Left colon (tissue), 2 donors: Measurements from ENCODE around the gene REV3L. TPM values are rescaled to one million over a fixed set of nuclear protein-coding genes. Genes with fewer than 3 reads are reported as not detected.
A peak's percentile ranks its signal among the peaks of the same experiment; 100 is the strongest.

Experiments
- ATAC-seq: fragments of 200-7000 bp; cut with Tn5 transposase; one replicate; pipeline ENCODE4 v1.9.1; 2020; ENCODE audit warnings: mild to moderate bottlenecking, moderate library complexity
- DNase-seq, 2 donors: peaks; one replicate each; pipeline ENCODE4 v3.0.0-alpha.2; 2020
- intact Hi-C, 2 donors: fragments of 100-400 bp; cut with DNase I in 1 of 2; cut with micrococcal nuclease in 1 of 2; formaldehyde crosslinking; loops; one replicate each; pipeline versions ENCODE4 v1.11.2 to v1.14.0; 2022; cut with DNase I, micrococcal nuclease
- total RNA-seq, 2 donors: library from RNA; stranded (reverse); fragmentation: NEBNext Ultra II Directional; extraction: Animal tissue kit (Norgen Biotek cat#: 25700); gene quantifications; one replicate each; pipeline ENCODE4 v1.2.1, GENCODE V29; 2021
- donor health status: DM: no; HTN: no; CAD: no.
- donor health status: DM: yes; HTN: yes; CAD: no.

The REV3L gene
- total RNA-seq, 2 donors from 2014 or later: 13.9 to 21.4 TPM

DNA sequence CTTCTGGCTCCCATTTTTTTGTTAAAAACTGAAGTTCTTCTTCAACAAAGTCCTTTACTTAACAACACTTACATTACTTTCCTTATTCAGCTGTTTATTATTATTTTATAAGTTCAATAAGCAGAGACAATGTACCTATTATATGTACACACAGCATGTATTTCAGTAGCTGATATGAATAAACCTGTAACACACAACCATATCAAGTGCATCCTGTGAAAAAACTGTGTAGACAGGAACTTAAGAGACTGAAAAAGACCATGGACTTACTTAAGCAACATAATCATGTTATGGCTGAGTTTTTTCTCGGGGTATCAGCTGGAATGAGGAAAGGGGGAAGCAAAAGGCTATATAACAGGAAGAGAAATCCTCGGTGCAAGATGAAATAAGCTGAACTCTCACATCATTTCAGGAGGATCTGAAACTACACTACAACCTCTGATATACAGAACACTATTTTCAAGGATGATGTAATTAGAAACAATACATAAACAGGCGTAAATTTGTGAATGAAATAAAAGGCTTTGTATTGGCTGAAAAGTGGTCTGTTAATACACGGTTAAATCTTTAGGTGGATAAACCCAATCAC is 70.9 kb downstream of the REV3L start:
- intact Hi-C loops: no loop called here
- DNase-seq (no peak), ATAC-seq (no peak)

DNA sequence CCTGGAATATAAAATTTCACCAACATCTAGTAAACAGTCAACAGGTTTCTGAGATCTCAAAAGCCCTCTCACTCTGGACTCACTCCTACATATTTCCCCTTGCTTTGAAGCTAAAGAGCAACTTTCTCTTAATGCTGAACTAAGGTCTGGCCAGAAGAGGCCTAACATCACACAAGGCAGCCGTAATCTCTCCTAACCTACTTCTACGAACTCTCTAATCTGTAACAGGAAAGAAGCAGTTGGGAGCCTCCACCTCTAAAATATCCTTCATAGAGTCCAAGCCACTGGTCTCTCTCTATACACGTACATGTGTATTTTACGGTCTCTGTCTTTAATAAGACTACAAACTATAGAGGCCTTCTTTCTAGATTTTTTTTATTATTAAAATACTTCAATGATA is 72.0 kb downstream of the REV3L start:
- DNase-seq (no peak), ATAC-seq (no peak)
- intact Hi-C loops: no loop called here

DNA sequence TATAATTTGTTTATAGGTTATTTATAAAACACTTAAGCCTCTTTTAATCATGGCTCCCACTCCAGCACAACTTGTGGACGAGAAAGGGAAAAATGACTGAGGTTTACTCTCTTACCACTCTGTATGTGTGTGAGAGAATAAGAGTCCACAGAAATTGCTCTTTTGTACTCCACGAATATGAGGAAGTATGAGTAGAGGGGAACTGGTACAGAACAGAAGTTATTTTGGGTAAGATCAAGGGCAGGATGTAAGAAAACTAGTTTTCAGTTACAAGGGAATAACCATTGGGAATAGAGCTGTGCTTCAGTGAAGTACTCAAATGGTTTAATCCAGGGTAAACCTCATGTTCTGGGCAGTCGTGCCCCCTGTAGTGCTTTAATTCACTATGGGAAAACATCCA is 72.6 kb downstream of the REV3L start:
- intact Hi-C loops: no loop called here
- ATAC-seq (no peak), DNase-seq (no peak)

DNA sequence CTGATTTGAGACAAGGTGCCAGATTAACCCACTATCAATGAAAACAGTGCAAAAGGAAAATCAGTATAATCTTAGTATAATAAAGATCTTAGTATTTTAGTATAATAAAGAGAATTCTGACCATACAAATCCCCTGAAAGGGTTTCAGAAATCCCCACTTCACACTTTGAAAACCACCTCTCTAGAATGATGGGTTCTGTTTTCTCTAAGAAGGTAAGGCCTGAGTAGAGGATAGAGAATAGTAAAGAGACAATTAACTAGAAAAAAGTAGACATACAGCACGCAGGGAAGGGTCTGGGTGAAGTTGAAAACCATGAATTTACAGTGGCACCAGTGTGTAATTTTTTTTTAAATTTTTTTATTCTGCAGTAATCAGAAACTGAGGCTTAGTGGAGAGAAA is 73.6 kb downstream of the REV3L start:
- no peak for ATAC-seq
- intact Hi-C loops: no loop called here

DNA sequence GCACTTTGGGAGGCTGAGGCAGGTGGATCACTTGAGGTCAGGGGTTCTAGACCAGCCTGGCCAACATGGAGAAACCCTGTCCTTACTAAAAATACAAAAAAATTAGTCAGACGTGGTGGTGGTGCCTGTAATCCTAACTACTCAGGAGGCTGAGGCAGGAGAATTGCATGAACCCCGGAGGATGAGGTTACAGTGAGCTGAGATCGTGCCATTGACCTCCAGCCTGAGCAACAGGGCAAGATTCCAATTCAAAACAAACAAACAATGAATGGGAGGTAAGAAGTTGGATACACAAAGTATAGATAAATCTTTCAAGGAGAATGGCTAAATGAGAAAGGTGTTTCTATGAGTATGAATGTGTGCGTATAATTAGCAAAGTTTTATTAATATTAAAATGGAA is 75.3 kb downstream of the REV3L start:
- no peak for ATAC-seq
- DNase-seq: no peak
- intact Hi-C loops: no loop called here

More for the DNA sequence above, 73.6 kb downstream of the REV3L start:
- no peak for DNase-seq

DNA sequence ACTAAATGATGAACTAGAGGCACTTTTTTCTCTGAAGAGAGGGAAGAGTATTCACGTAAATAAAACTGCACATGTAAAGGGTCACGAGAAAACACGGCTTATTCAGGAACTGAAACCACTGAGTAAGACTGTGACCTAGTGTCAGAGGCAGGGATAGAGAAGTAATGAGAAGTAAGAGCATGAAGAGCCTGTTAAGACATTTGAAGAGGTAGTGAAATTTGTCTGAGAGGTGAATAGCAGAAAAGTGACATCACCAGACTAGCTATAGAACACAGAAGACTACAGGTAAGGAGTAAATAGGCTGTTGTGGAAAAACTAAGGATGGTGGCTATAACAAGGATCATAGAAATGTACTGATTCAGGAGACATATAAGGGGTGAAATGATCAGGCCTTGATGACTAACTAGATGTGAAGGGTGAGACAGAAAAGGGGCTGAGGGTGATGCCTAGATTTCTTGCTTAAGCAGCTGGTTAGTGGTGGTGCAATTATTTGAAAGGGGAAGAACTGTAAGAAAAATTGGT is 76.8 kb downstream of the REV3L start:
- intact Hi-C loops: no loop called here
- ATAC-seq (no peak), DNase-seq (no peak)

DNA sequence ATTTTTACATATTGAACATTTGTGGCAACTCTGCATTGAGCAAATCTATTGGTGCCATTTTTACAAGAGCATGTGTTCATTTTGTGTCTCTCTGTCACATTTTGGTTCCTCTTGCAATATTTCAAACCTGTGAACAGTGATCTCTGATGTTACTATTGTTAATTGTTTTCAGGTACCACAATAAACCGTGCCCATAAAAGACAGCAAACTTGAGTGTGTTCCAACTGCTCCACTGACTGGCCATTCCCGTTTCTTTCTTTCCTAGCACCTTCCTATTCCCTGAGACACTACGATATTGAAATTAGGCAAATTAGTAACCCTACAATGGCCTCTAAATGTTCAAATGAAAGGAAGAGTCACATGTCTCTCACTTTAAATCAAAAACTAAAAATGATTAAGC is 79.6 kb downstream of the REV3L start:
- DNase-seq (no peak), ATAC-seq (peak; percentile 80)
- intact Hi-C loops: no loop called here

DNA sequence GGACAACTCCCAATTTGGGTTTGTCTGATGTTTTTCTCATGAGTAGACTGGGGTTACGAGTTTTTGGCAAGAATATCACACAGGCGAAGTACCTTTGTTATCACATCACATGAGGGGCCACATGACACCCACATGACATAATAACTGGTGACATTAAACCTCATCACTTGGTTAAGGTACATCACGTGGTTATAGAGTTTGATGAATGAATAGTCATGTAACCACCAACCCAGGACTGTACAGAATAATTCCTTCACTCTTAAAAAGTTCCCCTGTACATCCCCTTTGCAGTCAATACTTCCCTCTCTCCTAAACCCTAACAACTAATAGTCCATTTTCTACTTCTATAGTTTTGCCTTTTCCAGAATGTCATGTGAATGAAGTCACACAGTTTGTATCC is 83.4 kb downstream of the REV3L start:
- DNase-seq: no peak
- intact Hi-C loops: no loop called here

DNA sequence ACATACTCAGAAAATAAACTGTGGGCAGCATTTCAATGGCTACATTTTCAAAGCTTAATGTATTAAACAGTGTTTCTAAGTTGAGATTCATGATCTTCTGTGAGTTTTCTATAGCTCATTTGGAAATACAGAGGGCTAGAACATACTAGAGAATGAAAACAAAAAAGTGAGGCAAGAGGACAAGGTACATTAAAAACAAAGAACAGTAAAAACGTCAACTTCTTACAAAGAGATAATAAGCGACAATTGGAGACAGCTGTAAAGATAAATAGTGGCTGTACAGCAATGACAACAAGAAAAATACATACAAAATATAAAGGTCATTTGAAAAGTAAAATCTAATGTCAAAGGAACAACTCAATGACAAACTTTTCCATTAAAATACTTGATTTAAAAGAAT is 94.3 kb downstream of the REV3L start:
- intact Hi-C loops: no loop called here
- ATAC-seq (no peak), DNase-seq (no peak)

More for the DNA sequence above, 83.4 kb downstream of the REV3L start:
- no peak for ATAC-seq

DNA sequence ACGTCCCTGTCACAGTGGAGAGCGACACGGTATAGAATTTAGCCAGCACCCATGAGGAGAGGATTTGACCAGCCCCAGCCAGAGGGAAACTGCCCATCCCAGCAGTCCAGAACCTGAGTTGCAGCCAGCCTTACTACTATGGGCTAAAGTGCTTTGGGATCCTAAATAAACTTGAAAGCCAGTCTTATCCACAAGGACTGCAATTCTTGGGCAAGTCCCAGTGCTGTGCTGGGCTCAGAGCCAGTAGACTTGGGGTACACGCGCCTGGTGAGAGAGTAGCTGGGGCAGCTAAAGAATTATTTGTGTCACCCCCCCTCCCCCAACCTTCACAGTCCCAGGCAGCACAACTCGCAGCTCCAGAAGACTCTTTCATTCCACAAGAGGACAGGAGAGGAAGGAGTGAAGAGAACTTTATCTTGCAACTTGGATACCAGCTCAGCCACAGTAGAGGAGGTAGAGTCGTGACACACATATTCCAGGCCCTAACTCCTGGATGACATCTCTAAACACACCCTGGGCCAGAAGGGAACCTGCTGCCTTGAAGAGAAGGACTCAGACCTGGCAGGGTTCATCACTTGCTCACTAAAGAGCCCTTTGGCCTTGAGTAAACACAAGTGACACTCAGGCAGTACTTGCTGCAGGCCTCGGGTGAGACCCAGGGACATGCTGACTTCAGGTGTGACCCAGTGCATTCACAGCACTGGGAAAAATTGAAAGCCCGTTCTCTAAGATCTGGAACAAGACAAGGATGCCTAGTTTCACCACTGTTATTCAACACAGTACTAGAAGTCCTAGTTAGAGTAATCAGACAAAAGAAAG is 100.3 kb downstream of the REV3L start:
- DNase-seq: no peak

DNA sequence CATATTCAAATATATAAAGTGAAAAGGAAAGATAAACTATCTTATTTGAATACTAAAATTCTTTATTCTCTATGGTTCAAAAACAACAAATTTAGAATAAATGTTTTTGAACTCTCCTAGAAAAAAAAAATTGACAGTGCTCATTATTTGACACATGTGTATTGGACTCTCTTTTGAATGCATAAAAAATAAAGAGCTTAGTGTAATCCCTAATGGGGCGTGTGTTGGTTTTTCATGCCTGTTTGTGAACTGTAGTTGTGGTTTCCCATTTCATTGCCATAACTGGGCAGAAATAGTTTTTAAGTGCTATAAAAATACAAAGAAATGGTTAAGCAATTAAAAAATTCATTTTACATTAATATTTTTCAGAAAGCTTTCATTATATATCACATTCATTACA is 101.3 kb downstream of the REV3L start:
- intact Hi-C loops: no loop called here
- DNase-seq: no peak
- ATAC-seq: no peak

More for the DNA sequence above, 100.3 kb downstream of the REV3L start:
- intact Hi-C loops: no loop called here
- ATAC-seq: no peak

DNA sequence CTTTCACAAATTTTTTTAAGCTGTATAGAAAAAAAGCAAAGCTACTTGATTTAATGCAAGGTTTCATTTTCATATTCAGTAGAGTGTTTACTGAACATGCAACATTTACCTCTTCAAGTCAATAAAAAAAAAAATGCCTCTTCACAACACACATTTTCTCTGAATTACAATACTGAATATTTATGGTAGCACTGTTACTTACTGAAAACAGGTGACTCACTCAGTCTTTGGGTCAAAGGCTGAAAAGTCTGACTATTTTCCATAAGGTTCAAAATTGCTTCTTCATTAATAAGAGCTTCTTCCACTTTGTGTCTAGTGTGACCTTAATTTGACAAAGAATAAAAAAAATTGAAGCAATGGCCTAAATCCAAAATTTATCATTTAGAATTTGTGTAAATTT is 101.9 kb downstream of the REV3L start:
- intact Hi-C loops: no loop called here
- no peak for ATAC-seq
- DNase-seq: no peak

DNA sequence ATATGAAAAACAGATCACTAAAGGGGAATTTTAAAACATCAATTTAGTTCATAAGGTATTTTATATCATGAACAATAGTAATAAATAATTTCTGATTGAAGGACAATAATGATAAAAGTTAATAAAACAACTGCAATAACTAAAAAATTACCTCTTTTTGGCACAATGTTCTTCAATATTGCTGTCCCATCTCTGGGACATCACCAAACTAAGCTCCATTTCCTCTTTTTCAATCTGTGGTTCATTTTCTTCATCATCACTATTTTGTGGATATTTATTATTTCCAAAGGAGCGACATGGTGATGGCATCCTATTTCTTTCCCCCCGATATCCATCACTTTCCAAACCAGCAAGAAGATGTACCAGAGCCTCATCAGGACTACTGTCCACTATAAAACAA is 103.2 kb downstream of the REV3L start:
- DNase-seq: no peak
- no peak for ATAC-seq
- intact Hi-C loops: no loop called here

DNA sequence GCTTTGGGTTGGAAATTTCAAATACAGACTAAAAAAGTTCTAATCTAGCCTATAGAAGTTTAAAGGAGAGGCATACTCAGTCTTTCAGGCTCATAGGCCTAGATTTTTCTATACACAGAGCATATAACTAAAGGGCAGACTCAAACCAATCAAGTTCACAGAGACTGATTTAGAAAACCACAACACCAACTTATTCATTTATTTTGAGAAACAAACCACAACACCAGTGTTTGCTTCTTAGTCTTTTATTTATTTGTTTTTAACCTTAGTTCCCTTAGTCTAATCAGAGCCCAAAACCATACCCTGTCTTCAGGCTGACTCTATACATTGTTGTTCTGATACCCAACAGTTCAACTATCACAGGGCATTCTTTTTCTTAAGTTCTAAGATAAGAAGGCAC is 103.7 kb downstream of the REV3L start:
- no peak for ATAC-seq
- intact Hi-C loops: no loop called here
- DNase-seq: no peak

DNA sequence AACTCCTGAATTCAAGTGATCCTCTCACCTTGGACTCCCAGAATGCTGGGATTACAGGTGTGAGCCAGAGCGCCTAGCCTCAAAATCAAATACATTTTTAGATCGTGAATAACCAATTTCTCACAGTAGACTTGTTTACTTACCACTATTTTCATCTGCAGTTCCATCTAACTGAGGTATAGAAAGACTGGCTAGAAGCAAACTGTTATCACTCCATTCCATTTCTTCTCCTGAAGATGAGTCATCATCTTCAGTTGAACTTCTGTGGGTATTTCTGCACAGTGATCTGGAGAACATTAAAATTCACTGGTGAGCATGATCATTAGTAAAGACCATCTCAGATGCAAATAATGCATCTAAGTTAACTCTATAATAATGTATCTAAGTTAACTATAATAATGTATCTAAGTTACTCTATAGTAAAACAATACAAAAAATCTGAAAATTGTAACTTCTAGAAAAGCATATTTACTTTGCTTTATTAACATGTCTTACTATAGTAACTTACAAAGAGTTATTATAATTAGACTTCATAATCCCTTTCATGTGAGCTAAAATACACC is 105.4 kb downstream of the REV3L start:
- intact Hi-C loops: no loop called here
- ATAC-seq: no peak
- DNase-seq: no peak

DNA sequence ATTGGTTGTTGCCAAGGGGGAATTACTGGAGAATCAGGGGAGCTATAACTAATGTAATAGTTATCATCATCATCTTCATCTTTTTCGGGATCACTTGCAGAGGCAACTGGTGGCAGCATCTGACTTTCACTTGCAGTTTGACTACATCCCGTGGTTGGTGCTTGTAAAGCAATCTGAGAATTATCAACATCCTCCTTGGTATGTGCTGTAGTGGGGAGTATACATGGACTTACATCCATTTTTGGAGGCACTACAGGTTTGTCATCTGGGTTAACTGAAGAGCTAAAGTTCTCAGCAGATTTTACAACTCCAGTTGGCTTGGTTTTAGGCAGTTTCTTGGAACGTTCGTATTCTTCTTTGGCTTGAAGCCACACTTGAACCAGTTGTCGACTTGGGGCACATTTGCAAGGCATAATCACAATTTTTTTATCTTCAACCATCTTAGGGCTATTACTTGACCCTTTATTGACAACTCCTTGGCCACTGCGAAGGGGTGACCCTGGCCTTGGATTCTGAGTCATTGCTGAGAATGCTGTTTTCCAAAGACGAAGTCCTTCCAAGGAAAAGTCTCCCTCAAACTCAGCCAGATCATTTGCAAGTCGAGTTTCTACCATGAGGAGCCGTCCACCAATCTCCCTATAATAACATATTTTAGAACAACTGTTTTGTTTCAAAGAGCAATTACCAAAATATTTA is 115.5 kb downstream of the REV3L start:
- ATAC-seq (no peak), DNase-seq (no peak)
- intact Hi-C loops: no loop called here

DNA sequence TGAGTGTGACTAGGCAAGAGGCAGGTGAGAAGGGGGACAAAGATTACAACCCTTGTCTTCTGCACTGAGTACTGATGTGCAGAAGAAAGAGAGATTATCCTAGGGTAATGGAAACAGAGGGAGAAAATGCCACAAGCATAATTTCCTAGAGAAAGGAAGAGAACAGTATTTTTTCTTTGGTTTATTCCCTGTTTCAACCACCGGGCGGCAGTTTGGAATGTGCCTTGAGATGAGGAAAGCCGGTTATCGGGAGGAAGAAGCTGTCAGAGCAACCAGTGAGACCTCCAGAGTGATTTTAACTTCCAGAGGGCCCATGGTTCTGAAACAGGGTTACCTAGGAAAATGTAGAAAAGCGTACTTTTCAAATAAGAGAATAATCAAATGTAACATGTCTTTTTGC is 121.4 kb downstream of the REV3L start:
- peak in 1 of 2 donors; percentile 19 for DNase-seq

DNA sequence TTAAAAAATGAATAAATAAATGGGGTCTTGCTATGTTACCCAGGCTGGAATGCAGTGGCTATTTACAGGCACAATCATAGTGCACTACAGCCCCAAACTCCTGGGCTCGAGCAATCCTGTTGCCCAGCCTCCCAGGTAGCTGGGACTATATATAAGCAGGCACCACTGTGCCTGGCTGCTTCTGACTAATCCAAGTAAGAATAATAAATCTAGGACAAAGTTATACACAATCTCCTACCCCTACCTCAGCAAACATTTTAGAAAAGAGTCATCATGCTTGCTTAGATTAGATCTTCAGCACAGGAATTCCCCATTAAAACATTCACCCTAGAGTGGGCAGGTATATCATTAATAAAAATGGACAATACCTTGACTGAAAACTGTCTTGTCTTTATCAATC is 124.6 kb downstream of the REV3L start:
- DNase-seq (no peak), ATAC-seq (no peak)
- intact Hi-C loops: loop anchor here in 1 of 2 donors (10.0 kb wide), 1 partner anchor 116 kb away; no protein-coding TSS in a partner anchor

More for the DNA sequence above, 121.4 kb downstream of the REV3L start:
- ATAC-seq: peak; percentile 29
- intact Hi-C loops: no loop called here

DNA sequence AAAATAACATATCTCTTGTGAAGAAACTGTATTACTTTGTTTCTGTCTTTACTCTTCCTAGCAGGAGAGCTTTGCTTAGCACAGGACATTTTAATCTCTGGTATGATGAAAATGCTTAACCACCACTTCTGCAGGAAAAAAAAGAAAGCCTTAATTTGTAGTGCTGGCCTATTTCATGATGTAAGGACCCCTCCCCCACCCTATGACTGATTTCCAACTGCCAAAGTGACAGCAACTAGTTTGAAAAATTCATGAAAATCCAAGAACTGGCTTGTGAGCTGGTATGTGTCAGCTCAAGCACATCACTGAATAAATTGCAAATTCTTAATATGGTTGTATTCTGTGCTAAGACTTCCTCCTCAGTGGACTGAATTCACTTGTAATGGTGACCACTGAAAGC is 125.3 kb downstream of the REV3L start:
- ATAC-seq: no peak
- no peak for DNase-seq
- intact Hi-C loops: loop anchor here in 1 of 2 donors (10.0 kb wide), 1 partner anchor 117 kb away; no protein-coding TSS in a partner anchor
